Liver (tissue), 9 donors: ENCODE data around the gene FHIP2A. TPM values are rescaled to one million over a fixed set of nuclear protein-coding genes. Genes with fewer than 3 reads are reported as not detected.

Experiments used
- DNase-seq: peaks from one replicate; pipeline ENCODE4 v3.0.0-alpha.2; 2017; ENCODE audit warnings: low spot score
- H3K27ac ChIP-seq, 2 donors: one replicate each; pipeline ENCODE4 v1.7.0; 2013; ENCODE audit warnings: inconsistent platforms in 2 of 2, low read length in 2 of 2, control low read depth in 1 of 2, low read depth in 1 of 2, mild to moderate bottlenecking in 1 of 2
- H3K27me3 ChIP-seq, 4 donors: one replicate each; pipeline versions ENCODE4 v1.6.1 to v1.7.0; 2013; ENCODE audit warnings: low read length in 3 of 4, inconsistent platforms in 1 of 4, mild to moderate bottlenecking in 1 of 4, moderate library complexity in 1 of 4; ENCODE audit not compliant: control insufficient read depth in 4 of 4, insufficient read depth in 4 of 4
- H3K36me3 ChIP-seq, 4 donors: one replicate each; pipeline versions ENCODE4 v1.6.1 to v1.7.0; 2013; ENCODE audit warnings: low read length in 3 of 4, mild to moderate bottlenecking in 3 of 4, low read depth in 1 of 4, moderate library complexity in 1 of 4; ENCODE audit not compliant: control insufficient read depth in 4 of 4, insufficient read depth in 3 of 4
- H3K4me1 ChIP-seq, 4 donors: one replicate each; pipeline versions ENCODE4 v1.6.1 to v1.7.0; 2013; ENCODE audit warnings: low read length in 3 of 4, mild to moderate bottlenecking in 3 of 4, moderate library complexity in 1 of 4; ENCODE audit not compliant: control insufficient read depth in 4 of 4, insufficient read depth in 4 of 4
- H3K4me3 ChIP-seq, 3 donors: one replicate each; pipeline versions ENCODE4 v1.6.1 to v1.7.0; 2013; ENCODE audit warnings: low read length in 3 of 3, control low read depth in 1 of 3, low read depth in 1 of 3, mild to moderate bottlenecking in 1 of 3
- H3K9ac ChIP-seq, 2 donors: one replicate each; pipeline ENCODE4 v1.7.0; 2013; ENCODE audit warnings: low read length in 2 of 2, mild to moderate bottlenecking in 2 of 2, moderate library complexity in 2 of 2, control low read depth in 1 of 2, low read depth in 1 of 2
- H3K9me3 ChIP-seq, 4 donors: one replicate each; pipeline versions ENCODE4 v1.6.1 to v1.7.0; 2013; ENCODE audit warnings: low read length in 3 of 4; ENCODE audit not compliant: control insufficient read depth in 4 of 4
- ATF3 ChIP-seq: IDR thresholded peaks from 2 replicates; pipeline ENCODE4 v1.6.1; 2016; ENCODE audit warnings: antibody characterized with exemption
- CTCF ChIP-seq: fragments of 150-350 bp; IDR thresholded peaks from 2 replicates; pipeline ENCODE4 v1.5.1; 2017; ENCODE audit warnings: improper control_type of control experiment, low read depth, low read length; ENCODE audit not compliant: missing input control
- EGR1 ChIP-seq, 2 donors: IDR thresholded peaks; 2 replicates each; pipeline ENCODE4 v1.6.1; 2016 to 2018; ENCODE audit warnings: antibody characterized with exemption in 2 of 2, low read depth in 2 of 2
- FOXA1 ChIP-seq: IDR thresholded peaks from 2 replicates; pipeline ENCODE4 v1.6.1; 2016; ENCODE audit warnings: antibody characterized with exemption
- FOXA2 ChIP-seq: IDR thresholded peaks from 2 replicates; pipeline ENCODE4 v1.6.1; 2016; ENCODE audit warnings: antibody characterized with exemption
- HNF4A ChIP-seq, 2 donors: conservative IDR thresholded peaks; 2 replicates each; pipeline ENCODE4 v1.6.1; 2016; ENCODE audit warnings: antibody characterized with exemption in 2 of 2, mild to moderate bottlenecking in 2 of 2
- HNF4G ChIP-seq: IDR thresholded peaks from 2 replicates; pipeline ENCODE4 v1.6.1; 2016; ENCODE audit warnings: antibody characterized with exemption
- MAX ChIP-seq: IDR thresholded peaks from 2 replicates; pipeline ENCODE4 v1.6.1; 2016; ENCODE audit warnings: antibody characterized with exemption
- RAD21 ChIP-seq, 2 donors: IDR thresholded peaks; 2 replicates each; pipeline ENCODE4 v1.6.1; 2016; ENCODE audit warnings: antibody characterized with exemption in 2 of 2, mild to moderate bottlenecking in 2 of 2
- REST ChIP-seq: IDR thresholded peaks from 2 replicates; pipeline ENCODE4 v1.6.1; 2016; ENCODE audit warnings: antibody characterized with exemption, mild to moderate bottlenecking
- RXRA ChIP-seq, 2 donors: IDR thresholded peaks; 2 replicates each; pipeline ENCODE4 v1.6.1; 2017 to 2018; ENCODE audit warnings: antibody characterized with exemption in 2 of 2, mild to moderate bottlenecking in 1 of 2
- SP1 ChIP-seq: IDR thresholded peaks from 2 replicates; pipeline ENCODE4 v1.6.1; 2018; ENCODE audit warnings: antibody characterized with exemption, mild to moderate bottlenecking
- YY1 ChIP-seq: IDR thresholded peaks from 2 replicates; pipeline ENCODE4 v1.6.1; 2016; ENCODE audit warnings: antibody characterized with exemption, mild to moderate bottlenecking
- ZBTB33 ChIP-seq: IDR thresholded peaks from 2 replicates; pipeline ENCODE4 v1.6.1; 2016; ENCODE audit warnings: antibody characterized with exemption
- WGBS: extraction: QIAGEN DNeasy Blood & Tissue Kit; methylation state at CpG from one replicate; pipeline ENCODE4 v1.1.7; 2013; 5-methylcytosine and 5-hydroxymethylcytosine counted together
- polyA plus RNA-seq, 2 donors: library from polyadenylated mRNA; stranded (reverse) in 1 of 2; unstranded in 1 of 2; fragments of 200-250 nt in 1 of 2; fragments of >200 nt in 1 of 2; fragmentation: Nextera tagmentation in 1 of 2; extraction: Ambion mirVana in 1 of 2; gene quantifications; one replicate each; pipeline versions ENCODE4 v1.2.1 to v1.2.3, GENCODE V29; 2013 to 2015
- total RNA-seq, 2 donors: library from RNA; depleted of rRNA; stranded (reverse); fragments of >200 nt; gene quantifications; one replicate each; pipeline ENCODE4 v1.2.3, GENCODE V29; 2014
- donor health status: healthy.
- donor health status: healthy.
- donor health status: healthy.
- donor health status: healthy.
- donor health status: healthy.

FHIP2A gene
- total and polyA plus RNA-seq, 4 donors = 8.0 to 21.1 (median 13.3) TPM

GRCh38 chr10:114825513-114826253 is 4.1 kb downstream of the FHIP2A start:
- H3K4me3 ChIP-seq = no peak overlapping the region
- no peak overlapping the region for H3K9ac ChIP-seq
- no peaks in the 10 kb centered on the region for H3K27me3 ChIP-seq
- no peak overlapping the region for H3K27ac ChIP-seq
- no peak for DNase-seq
- WGBS = 65% methylated on average over 4 of the region's 4 CpGs
- no peaks in the 10 kb centered on the region for H3K36me3 ChIP-seq
- H3K4me1 ChIP-seq = peaks cover 6 to 30% (median 20%) of the 10 kb centered on the region in 4 donors
- H3K9me3 ChIP-seq = no peaks in the 10 kb centered on the region
- TF ChIP-seq ATF3 (no peak), ZBTB33 (no peak), MAX (no peak), EGR1 (IDR thresholded peaks at IDR 0.05; ENCODE audit: low read depth in 2 of 2) (no peak), YY1 (no peak), CTCF (no peak), REST (no peak), HNF4A (conservative IDR thresholded peaks at IDR 0.05) (no peak), RAD21 (IDR thresholded peaks at IDR 0.05) (no peak), SP1 (no peak), HNF4G (no peak)

GRCh38 chr10:114829160-114829909 is 7.8 kb downstream of the FHIP2A start:
- no peak for DNase-seq
- Histone ChIP-seq H3K4me1 (peaks cover 6 to 18% (median 11%) of the 10 kb centered on the region in 4 donors), H3K9ac (no peak overlapping the region), H3K4me3 (no peak overlapping the region), H3K27me3 (no peaks in the 10 kb centered on the region), H3K27ac (no peak overlapping the region), H3K9me3 (no peaks in the 10 kb centered on the region), H3K36me3 (peaks cover 0 to 20% (median 12%) of the 10 kb centered on the region in 4 donors)
- 77% methylated on average over 4 of the region's 4 CpGs for WGBS
- TF ChIP-seq REST (no peak), ZBTB33 (no peak), RAD21 (IDR thresholded peaks at IDR 0.05) (no peak), MAX (no peak), ATF3 (no peak), YY1 (no peak), FOXA2 (no peak), HNF4G (no peak), FOXA1 (no peak), RXRA (IDR thresholded peaks at IDR 0.05) (no peak)
